Right cardiac atrium (tissue), 5 donors: ENCODE results near the gene AP1M1. TPM values are rescaled to one million over a fixed set of nuclear protein-coding genes. Genes with fewer than 3 reads are reported as not detected.

Source experiments
- ATAC-seq, 2 donors: fragments of 200-7000 bp; cut with Tn5 transposase; one replicate each; pipeline versions ENCODE4 v1.8.0 to v1.9.1; 2020; ENCODE audit warnings: moderate library complexity in 2 of 2, mild to moderate bottlenecking in 1 of 2
- DNase-seq, 3 donors: peaks; one replicate each; pipeline ENCODE4 v3.0.0-alpha.2; 2020
- H3K27ac ChIP-seq: one replicate; pipeline ENCODE4 v1.5.1; 2013; ENCODE audit warnings: mild to moderate bottlenecking, low read length, control low read depth, moderate library complexity
- H3K27me3 ChIP-seq: one replicate; pipeline ENCODE4 v1.6.1; 2013; ENCODE audit not compliant: control insufficient read depth, insufficient read depth
- H3K4me1 ChIP-seq: one replicate; pipeline ENCODE4 v1.6.1; 2013; ENCODE audit warnings: low read length; ENCODE audit not compliant: control insufficient read depth, insufficient read depth
- H3K4me3 ChIP-seq: one replicate; pipeline ENCODE4 v1.5.1; 2013; ENCODE audit warnings: low read length, control low read depth
- H3K9me3 ChIP-seq: one replicate; pipeline ENCODE4 v1.6.1; 2013; ENCODE audit warnings: low read length; ENCODE audit not compliant: control insufficient read depth
- WGBS: extraction: QIAGEN DNeasy Blood & Tissue Kit; methylation state at CpG from one replicate; pipeline ENCODE4 v1.1.7; 2013; 5-methylcytosine and 5-hydroxymethylcytosine counted together
- intact Hi-C, 4 donors: fragments of 100-400 bp; cut with DNase I; formaldehyde crosslinking; loops; one replicate each; pipeline versions ENCODE4 v1.11.0 to v1.14.0; 2022 to 2023
- polyA plus RNA-seq: library from polyadenylated mRNA; stranded (reverse); fragments of 200-250 nt; gene quantifications from one replicate; pipeline ENCODE4 v1.2.3, GENCODE V29; 2013
- total RNA-seq, 4 donors: library from RNA; stranded (reverse); fragmentation: NEBNext Ultra II Directional; extraction: Animal tissue kit (Norgen Biotek cat#: 25700); gene quantifications; one replicate each; pipeline ENCODE4 v1.2.1, GENCODE V29; 2021
- donor health status: healthy with polysubstance abuse.
- donor health status: DM: no; HTN: yes; CAD: no.
- donor health status: DM: no; HTN: no; CAD: no.
- donor health status: DM: no; HTN: yes; CAD: no; lungs with severe emphysema.
- donor health status: DM: yes; HTN: yes; CAD: no.

Gene AP1M1
- total and polyA plus RNA-seq, 5 donors = 37.1 to 65.5 (median 47.6) TPM

DNA sequence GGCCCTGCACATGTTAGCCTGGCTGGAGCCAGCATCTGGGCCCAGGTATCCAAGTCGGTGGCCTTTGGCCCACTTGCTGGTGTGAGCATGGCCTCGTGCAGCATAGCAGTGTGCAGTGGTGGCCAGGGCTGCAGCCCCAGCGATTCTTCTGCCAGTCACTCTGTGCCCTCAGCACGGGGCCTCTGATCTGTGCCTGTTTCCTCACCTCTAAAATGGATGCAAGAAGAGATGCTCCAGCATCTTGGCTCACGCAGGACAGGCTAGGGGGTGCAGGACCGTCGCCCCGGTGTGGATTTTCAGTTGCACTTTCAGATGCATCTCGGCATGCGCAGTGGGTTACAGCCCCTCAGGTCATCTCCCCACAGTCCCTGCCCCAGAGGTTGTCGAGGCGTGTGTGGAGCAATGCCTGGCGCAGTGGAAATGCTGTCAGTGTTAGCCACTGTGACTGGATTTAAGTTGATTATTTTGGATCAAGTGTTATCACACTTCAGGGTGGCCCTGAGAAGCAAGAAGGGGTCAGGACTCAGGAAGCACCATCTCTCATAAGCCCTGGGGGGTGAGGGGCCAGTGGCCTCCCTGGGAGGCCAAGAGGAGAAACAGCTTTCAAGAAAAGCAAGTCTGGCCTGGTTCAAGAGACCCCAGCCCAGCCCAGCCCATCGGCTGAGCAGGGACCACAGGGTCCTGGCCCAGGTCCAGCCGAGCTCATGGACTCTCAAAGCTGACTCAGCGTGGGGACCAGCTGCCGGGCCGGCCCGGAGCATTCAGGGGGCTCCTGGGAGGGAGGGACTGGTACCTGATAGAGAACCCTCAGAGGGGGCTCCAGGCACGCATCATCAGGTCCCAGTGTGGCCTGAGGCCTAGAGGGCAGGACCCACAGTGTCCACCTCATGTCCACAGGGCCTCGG lies 27.8 kb downstream of the AP1M1 start:
- intact Hi-C loops = no loop called here
- H3K9me3 ChIP-seq = no peaks in the 10 kb centered on the region
- ATAC-seq (no peak), DNase-seq (no peak)
- no peaks in the 10 kb centered on the region for H3K4me1 ChIP-seq
- WGBS = 84% methylated on average over 21 of the region's 21 CpGs
- no peak overlapping the region for H3K27ac ChIP-seq
- no peaks in the 10 kb centered on the region for H3K27me3 ChIP-seq
- no peak overlapping the region for H3K4me3 ChIP-seq

DNA sequence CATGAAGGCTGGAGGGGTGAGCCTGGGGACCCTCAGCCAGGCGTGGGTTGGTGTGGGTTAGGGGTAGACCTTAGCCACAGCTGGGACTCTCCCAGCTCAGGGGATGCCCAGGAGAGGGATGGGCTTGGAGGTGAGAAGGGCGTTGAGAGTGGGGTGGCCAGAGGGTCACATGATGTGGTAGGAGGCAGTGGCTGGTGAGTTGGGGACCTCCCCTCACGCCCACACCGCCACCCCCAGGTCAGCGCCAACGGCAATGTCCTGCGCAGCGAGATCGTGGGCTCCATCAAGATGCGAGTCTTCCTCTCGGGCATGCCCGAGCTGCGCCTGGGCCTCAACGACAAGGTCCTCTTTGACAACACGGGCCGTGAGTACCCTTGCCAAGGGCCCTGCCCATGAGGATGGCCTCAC lies 28.5 kb downstream of the AP1M1 start:
- no peak for DNase-seq
- no peaks in the 10 kb centered on the region for H3K9me3 ChIP-seq
- H3K4me1 ChIP-seq = no peaks in the 10 kb centered on the region
- no peak overlapping the region for H3K4me3 ChIP-seq
- WGBS = 95% methylated on average over 16 of the region's 16 CpGs
- H3K27ac ChIP-seq = no peak overlapping the region
- intact Hi-C loops = no loop called here
- no peak for ATAC-seq
- H3K27me3 ChIP-seq = no peaks in the 10 kb centered on the region

- DNase-seq (no peak), ATAC-seq (peak in 1 of 2 donors; percentile 6)
- H3K27ac ChIP-seq = no peak overlapping the region
- H3K4me1 ChIP-seq = no peaks in the 10 kb centered on the region
- intact Hi-C loops = no loop called here
- no peaks in the 10 kb centered on the region for H3K27me3 ChIP-seq
- no peaks in the 10 kb centered on the region for H3K9me3 ChIP-seq
- 93% methylated on average over 33 of the region's 33 CpGs for WGBS
- H3K4me3 ChIP-seq = no peak overlapping the region
Observed at GRCh38 chr19:16226878-16227836, 29.4 kb downstream of the AP1M1 start.

DNA sequence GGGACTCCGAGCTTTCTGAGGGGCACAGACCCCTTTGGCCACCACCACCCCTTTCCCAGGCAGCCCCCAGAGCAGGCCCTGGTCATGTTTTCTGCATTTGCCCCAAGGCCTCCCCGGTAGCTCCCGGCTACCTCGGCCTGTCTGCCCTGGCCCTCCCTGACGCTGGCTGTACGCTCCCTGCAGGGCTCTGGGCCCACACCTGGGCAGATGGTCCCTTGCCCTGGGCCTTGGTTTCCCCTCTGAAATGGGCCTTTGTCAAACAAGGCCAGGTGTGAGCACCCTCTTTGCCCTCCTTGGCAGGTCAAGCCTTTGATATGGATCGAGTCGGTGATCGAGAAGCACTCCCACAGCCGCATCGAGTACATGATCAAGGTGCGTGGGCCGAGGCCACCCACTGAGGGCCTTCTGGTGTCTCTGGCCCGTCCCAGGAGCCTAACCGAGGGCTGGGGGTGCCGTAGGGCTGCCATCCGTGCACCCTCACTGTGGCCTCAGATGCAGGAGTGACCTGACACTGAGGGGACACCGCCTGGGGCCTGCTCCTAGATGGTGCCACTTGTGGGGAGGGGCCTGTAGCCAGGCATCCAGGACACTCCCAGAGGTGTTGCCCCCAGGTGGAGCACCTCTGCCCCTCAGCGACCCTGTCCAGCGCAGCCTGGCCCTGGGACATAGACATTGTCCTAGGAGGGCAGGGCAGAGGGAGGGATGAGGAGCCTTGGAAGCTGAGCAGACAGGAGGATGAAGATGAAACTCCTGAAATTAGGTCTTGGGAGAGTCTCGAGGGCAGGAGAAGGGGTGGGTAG lies 30.3 kb downstream of the AP1M1 start:
- H3K9me3 ChIP-seq = no peaks in the 10 kb centered on the region
- H3K27ac ChIP-seq = no peak overlapping the region
- H3K4me1 ChIP-seq = no peaks in the 10 kb centered on the region
- WGBS = 94% methylated on average over 21 of the region's 21 CpGs
- no peak for ATAC-seq
- DNase-seq = no peak
- intact Hi-C loops = no loop called here
- H3K4me3 ChIP-seq = no peak overlapping the region
- no peaks in the 10 kb centered on the region for H3K27me3 ChIP-seq

DNA sequence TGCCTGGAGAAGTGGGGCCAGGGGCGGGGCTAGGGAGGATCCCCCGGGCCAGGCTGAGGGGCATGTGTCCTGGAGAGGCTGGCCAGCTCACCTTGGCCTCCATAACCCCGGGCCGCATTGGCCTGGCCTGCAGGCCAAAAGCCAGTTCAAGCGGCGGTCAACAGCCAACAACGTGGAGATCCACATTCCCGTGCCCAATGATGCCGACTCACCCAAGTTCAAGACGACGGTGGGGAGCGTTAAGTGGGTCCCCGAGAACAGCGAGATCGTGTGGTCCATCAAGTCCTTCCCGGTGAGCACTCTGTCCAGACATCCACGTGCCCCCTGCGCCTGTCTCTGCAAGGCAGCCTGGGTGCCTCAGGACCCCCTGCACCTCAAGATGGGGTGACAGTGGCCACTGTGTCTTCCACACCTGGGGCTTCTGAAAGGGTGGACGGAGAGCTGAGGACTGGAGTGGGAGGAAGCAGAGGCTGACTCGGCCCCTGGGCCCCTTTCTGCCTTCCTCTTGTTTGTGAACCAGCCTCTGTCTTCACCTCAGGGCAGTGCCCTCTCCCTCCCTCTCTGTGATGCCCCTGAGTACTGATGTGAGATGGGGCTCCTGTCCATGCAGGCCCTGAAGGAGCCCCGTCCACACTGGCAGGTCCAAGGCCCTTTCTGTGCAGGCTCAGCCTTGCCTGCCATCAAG lies 31.1 kb downstream of the AP1M1 start:
- ATAC-seq (no peak), DNase-seq (no peak)
- no peaks in the 10 kb centered on the region for H3K4me1 ChIP-seq
- no peak overlapping the region for H3K27ac ChIP-seq
- no peak overlapping the region for H3K4me3 ChIP-seq
- no peaks in the 10 kb centered on the region for H3K9me3 ChIP-seq
- 91% methylated on average over 21 of the region's 21 CpGs for WGBS
- intact Hi-C loops = no loop called here
- no peaks in the 10 kb centered on the region for H3K27me3 ChIP-seq

- ATAC-seq (no peak), DNase-seq (no peak)
- Histone ChIP-seq H3K27ac (no peak overlapping the region), H3K4me1 (no peaks in the 10 kb centered on the region), H3K4me3 (no peak overlapping the region), H3K27me3 (no peaks in the 10 kb centered on the region), H3K9me3 (no peaks in the 10 kb centered on the region)
- WGBS = 96% methylated on average over 9 of the region's 9 CpGs
- intact Hi-C loops = no loop called here
Observed at GRCh38 chr19:16229322-16229641, 31.6 kb downstream of the AP1M1 start.

GRCh38 chr19:16232127-16232526 lies 34.4 kb downstream of the AP1M1 start:
- DNase-seq (no peak), ATAC-seq (no peak)
- Histone ChIP-seq H3K27me3 (no peaks in the 10 kb centered on the region), H3K27ac (no peak overlapping the region), H3K9me3 (no peaks in the 10 kb centered on the region), H3K4me3 (no peak overlapping the region), H3K4me1 (no peaks in the 10 kb centered on the region)
- intact Hi-C loops = no loop called here
- 94% methylated on average over 16 of the region's 16 CpGs for WGBS

DNA sequence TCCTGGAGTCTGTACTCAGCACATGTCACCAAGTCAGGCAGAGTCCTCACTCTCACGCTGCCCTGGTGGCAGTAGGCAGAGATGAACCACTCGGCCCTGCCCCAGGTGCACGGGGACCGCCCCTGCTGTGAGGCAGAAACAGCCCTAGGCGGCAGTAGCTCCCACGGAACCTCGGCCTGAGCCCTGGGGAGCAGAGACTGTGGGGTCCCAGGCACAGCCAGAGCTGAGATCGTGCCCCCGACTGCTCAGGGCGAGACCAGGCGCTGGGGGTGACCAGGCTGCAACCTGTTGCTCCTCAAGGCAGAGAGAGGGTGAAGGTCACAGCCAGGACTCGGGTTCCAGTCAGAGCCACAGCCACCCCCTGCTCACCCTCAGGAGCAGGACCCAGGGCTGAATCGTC lies 34.9 kb downstream of the AP1M1 start:
- Histone ChIP-seq H3K4me3 (no peak overlapping the region), H3K4me1 (no peaks in the 10 kb centered on the region), H3K9me3 (no peaks in the 10 kb centered on the region), H3K27ac (no peak overlapping the region), H3K27me3 (no peaks in the 10 kb centered on the region)
- 90% methylated on average over 13 of the region's 13 CpGs for WGBS
- intact Hi-C loops = no loop called here
- no peak for DNase-seq
- no peak for ATAC-seq

DNA sequence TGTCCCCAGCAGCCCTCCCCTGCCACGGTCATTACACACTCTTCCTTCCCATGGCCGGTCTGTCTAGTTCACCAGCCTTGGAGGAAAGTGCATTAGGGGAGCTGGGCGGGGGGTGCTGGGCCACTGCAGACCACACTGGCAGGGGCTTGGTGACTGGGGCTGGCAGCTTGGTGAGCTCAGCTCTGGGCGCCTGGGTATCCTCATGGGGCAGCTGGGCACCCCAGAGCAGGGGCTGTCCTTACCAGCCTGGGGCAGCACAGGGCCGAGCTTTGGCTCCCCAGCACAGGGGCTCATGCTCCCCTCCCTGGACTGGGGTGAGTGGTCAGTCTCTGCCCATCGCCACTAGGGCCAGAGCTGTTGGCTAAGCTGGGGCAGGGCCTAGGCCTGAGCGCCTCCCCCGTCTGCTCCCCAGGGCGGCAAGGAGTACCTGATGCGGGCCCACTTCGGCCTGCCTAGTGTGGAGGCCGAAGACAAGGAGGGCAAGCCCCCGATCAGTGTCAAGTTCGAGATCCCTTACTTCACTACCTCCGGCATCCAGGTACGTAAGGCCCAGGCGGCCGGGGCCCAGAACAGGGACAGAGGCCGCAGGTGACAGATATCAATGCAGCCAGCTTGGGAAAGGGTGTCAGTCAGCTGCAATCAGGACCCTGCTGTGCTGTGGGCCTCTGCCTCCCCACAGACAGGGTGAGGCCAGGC lies 35.5 kb downstream of the AP1M1 start:
- no peaks in the 10 kb centered on the region for H3K9me3 ChIP-seq
- no peaks in the 10 kb centered on the region for H3K4me1 ChIP-seq
- intact Hi-C loops = no loop called here
- 96% methylated on average over 19 of the region's 19 CpGs for WGBS
- no peak overlapping the region for H3K27ac ChIP-seq
- DNase-seq (no peak), ATAC-seq (peak; percentile 6 to 8)
- no peaks in the 10 kb centered on the region for H3K27me3 ChIP-seq
- H3K4me3 ChIP-seq = no peak overlapping the region
